GM12878 (cell line): ENCODE data around the gene MGA. TPM values are rescaled to one million over a fixed set of nuclear protein-coding genes. Genes with fewer than 3 reads are reported as not detected.

Source experiments
- ATAC-seq: fragments of 200-7000 bp; cut with Tn5 transposase; 3 replicates; pipeline ENCODE4 v1.9.1; 2020; ENCODE audit warnings: mild to moderate bottlenecking, moderate library complexity
- BruUV-seq: library from RNA; stranded (reverse); fragments of 400-500 nt; replicated peaks from 2 replicates; lab custom pipeline; 2021; lab: Mats Ljungman, UMichigan
- CTCF ChIA-PET: fragments of 300-600 bp; sonication (Branson Sonifier 250); formaldehyde crosslinking; extraction: SDS; loops from one replicate; lab custom pipeline; 2021; ENCODE audit warnings: inconsistent platforms; lab: Yijun Ruan, JAX
- POLR2A ChIA-PET: fragments of 350-600 bp; formaldehyde crosslinking; extraction: SDS; loops from one replicate; lab custom pipeline; 2021; ENCODE audit warnings: inconsistent platforms; lab: Charles Lee
- RAD21 ChIA-PET: fragments of 300-600 bp; sonication (Branson Sonifier 250); formaldehyde crosslinking; loops from one replicate; lab custom pipeline; 2023; ENCODE audit warnings: antibody characterized with exemption; ENCODE audit not compliant: unreplicated experiment; lab: Charles Lee
- SMC1A ChIA-PET: fragments of 300-600 bp; sonication (Branson Sonifier 250); formaldehyde crosslinking; loops from one replicate; lab custom pipeline; 2023; ENCODE audit not compliant: unreplicated experiment, uncharacterized antibody; lab: Charles Lee
- DNase-seq: peaks from one replicate; pipeline ENCODE4 v3.0.0-alpha.2; 2011; ENCODE audit warnings: low read depth, low spot score
- FAIRE-seq: peaks from 3 replicates; lab custom pipeline; 2011; peaks lifted over from hg19 to GRCh38; lab: Jason Lieb, UNC
- H2AFZ ChIP-seq: 2 replicates; pipeline ENCODE4 v1.6.0; 2011; ENCODE audit warnings: low read depth, low read length, control low read depth; ENCODE audit not compliant: control insufficient read depth
- H3K27ac ChIP-seq: 2 replicates; pipeline ENCODE4 v1.5.1; 2011; ENCODE audit warnings: control low read depth; ENCODE audit not compliant: control insufficient read depth, insufficient read depth
- H3K27me3 ChIP-seq, 2 experiments: replicated peaks in 1 of 2; 2 replicates each; pipeline versions ENCODE4 v1.6.0 to v1.6.1; 2011; ENCODE audit warnings: low read length in 1 of 2; ENCODE audit not compliant: control insufficient read depth in 2 of 2, insufficient read depth in 2 of 2
- H3K36me3 ChIP-seq, 2 experiments: 2 replicates each; pipeline ENCODE4 v1.5.1; 2011; ENCODE audit warnings: low read length in 1 of 2; ENCODE audit not compliant: control insufficient read depth in 2 of 2, insufficient read depth in 2 of 2
- H3K4me1 ChIP-seq: 2 replicates; pipeline ENCODE4 v1.6.1; 2011; ENCODE audit warnings: mild to moderate bottlenecking, low read length, moderate library complexity, mixed read lengths; ENCODE audit not compliant: control insufficient read depth, insufficient read depth
- H3K4me2 ChIP-seq: 2 replicates; pipeline ENCODE4 v1.6.0; 2011; ENCODE audit warnings: control low read depth; ENCODE audit not compliant: control insufficient read depth, insufficient read depth
- H3K4me3 ChIP-seq: fragments of 200-600 bp; sonication (generic); 2 replicates; pipeline ENCODE4 v1.5.1; 2016
- H3K79me2 ChIP-seq: 2 replicates; pipeline ENCODE4 v1.6.0; 2011; ENCODE audit warnings: low read length; ENCODE audit not compliant: control insufficient read depth, insufficient read depth
- H3K9ac ChIP-seq: 2 replicates; pipeline ENCODE4 v1.8.0; 2011; ENCODE audit warnings: low read length, control low read depth, mixed read lengths; ENCODE audit not compliant: control insufficient read depth, insufficient read depth
- H3K9me3 ChIP-seq: replicated peaks from 3 replicates; pipeline ENCODE4 v1.5.1; 2011; ENCODE audit warnings: mild to moderate bottlenecking, low read length; ENCODE audit not compliant: control insufficient read depth, insufficient read depth
- H4K20me1 ChIP-seq: 2 replicates; pipeline ENCODE4 v1.6.0; 2011; ENCODE audit not compliant: control insufficient read depth, insufficient read depth
- DPF2 ChIP-seq: fragments of 450-650 bp; IDR thresholded peaks from 2 replicates; pipeline ENCODE4 v1.6.1; 2017; ENCODE audit warnings: mild to moderate bottlenecking
- E4F1 ChIP-seq: fragments of 450-650 bp; IDR thresholded peaks from 2 replicates; pipeline ENCODE4 v1.6.1; 2018; ENCODE audit warnings: borderline replicate concordance, mild to moderate bottlenecking; ENCODE audit not compliant: partially characterized antibody
- HDGF ChIP-seq: fragments of 450-650 bp; IDR thresholded peaks from 2 replicates; pipeline ENCODE4 v1.6.1; 2016; ENCODE audit warnings: antibody characterized with exemption
- KAT2A ChIP-seq: conservative IDR thresholded peaks from 2 replicates; pipeline ENCODE4 v1.6.1; 2011; ENCODE audit warnings: low read depth, low read length; ENCODE audit not compliant: control insufficient read depth
- PML ChIP-seq: IDR thresholded peaks from 2 replicates; pipeline ENCODE4 v1.6.1; 2012; ENCODE audit warnings: low read length, inconsistent platforms
- RBBP5 ChIP-seq: fragments of 200-600 bp; sonication (generic); conservative IDR thresholded peaks from 2 replicates; pipeline ENCODE4 v1.6.1; 2016
- SKIL ChIP-seq: fragments of 450-650 bp; IDR thresholded peaks from 2 replicates; pipeline ENCODE4 v1.6.1; 2017; ENCODE audit warnings: mild to moderate bottlenecking, low read depth, inconsistent platforms; ENCODE audit not compliant: poor library complexity, severe bottlenecking
- TCF12 ChIP-seq: IDR thresholded peaks from 2 replicates; pipeline ENCODE4 v1.6.1; 2011; ENCODE audit warnings: low read depth, mild to moderate bottlenecking, low read length
- YBX1 ChIP-seq: fragments of 450-650 bp; IDR thresholded peaks from 2 replicates; pipeline ENCODE4 v1.6.1; 2016; ENCODE audit warnings: antibody characterized with exemption
- ZNF274 ChIP-seq: IDR thresholded peaks from one replicate; pipeline ENCODE4 v1.8.0; 2011; ENCODE audit not compliant: insufficient read length, insufficient read depth
- ZZZ3 ChIP-seq: IDR thresholded peaks from 2 replicates; pipeline ENCODE4 v1.6.1; 2011; ENCODE audit warnings: low read depth; ENCODE audit not compliant: control insufficient read depth, insufficient read length
- WGBS: methylation state at CpG from one replicate; pipeline ENCODE4 v1.1.6; 2016; ENCODE audit warnings: low lambda C conversion rate; ENCODE audit not compliant: insufficient replicate concordance, insufficient coverage; ENCODE audit errors: missing lambda C conversion rate; 5-methylcytosine and 5-hydroxymethylcytosine counted together
- in situ Hi-C: fragments of 300-500 bp; cut with MboI; formaldehyde crosslinking; loops from 9 replicates; pipeline ENCODE4 v1.14.3; 2018; ENCODE audit warnings: mixed read lengths
- intact Hi-C: fragments of 100-400 bp; cut with micrococcal nuclease; formaldehyde crosslinking; loops from one replicate; pipeline ENCODE4 v1.14.2; 2022; ENCODE audit not compliant: unreplicated experiment
- polyA plus RNA-seq, 11 experiments: library from polyadenylated mRNA; depleted of rRNA in 4 of 11; unstranded in 6 of 11; stranded (reverse) in 5 of 11; fragments of >200 nt; fragmentation: Nextera tagmentation in 4 of 11; fragmentation: Illumina TruSeq in 1 of 11; extraction: Ambion mirVana in 4 of 11; extraction: Trizol in 1 of 11; gene quantifications; 1 replicate in 1 of 11; 2 replicates in 10 of 11; pipeline versions ENCODE4 v1.2.1 to v1.2.3, GENCODE V29; 2011 to 2016; ENCODE audit warnings: inconsistent platforms in 2 of 11, missing spikeins in 2 of 11, low read depth in 1 of 11
- total RNA-seq, 4 experiments: library from RNA; depleted of rRNA in 3 of 4; stranded (reverse); fragments of >200 nt in 3 of 4; fragmentation: Illumina TruSeq in 1 of 4; extraction: Trizol in 1 of 4; gene quantifications; 2 replicates each; pipeline versions ENCODE4 v1.2.1 to v1.2.3, GENCODE V29; 2013 to 2021

MGA gene
- total and polyA plus RNA-seq, 10 of the 15 experiments (the other 5 are each of a cell fraction or from before 2014, with no cell fraction given): 2.6 to 29.6 (median 17.0) TPM

- no peaks in the 10 kb centered on the region for H3K79me2 ChIP-seq
- BruUV-seq: no TSS peak
- RAD21 ChIA-PET: interaction anchor here (3.1 to 12.6 kb wide), 3 partner anchors 35 to 343 kb away, joined by 15 to 305 read pairs (median 20); partner anchors contain the start of gene MAPKBP1
- no peaks in the 10 kb centered on the region for H4K20me1 ChIP-seq
- H3K4me2 ChIP-seq: no peak overlapping the region
- FAIRE-seq: no peak
- H3K36me3 ChIP-seq: peaks cover 0 to 12% of the 10 kb centered on the region in 2 experiments; a peak in 3 of 4 replicates
- no peak overlapping the region for H2AFZ ChIP-seq
- POLR2A ChIA-PET: no interaction called here
- intact Hi-C loops (no loop called here), in situ Hi-C loops (no loop called here)
- H3K4me1 ChIP-seq: no peaks in the 10 kb centered on the region
- no peaks in the 10 kb centered on the region for H3K9me3 ChIP-seq
- no peak for ATAC-seq
- no peaks in the 10 kb centered on the region for H3K27me3 ChIP-seq
- no peak for DNase-seq
- TF ChIP-seq DPF2: no peak
- TF ChIP-seq ZNF274: no peak
- TF ChIP-seq PML: no peak
- TF ChIP-seq TCF12: no peak
- TF ChIP-seq, all 136 proteins: peak for 0
- CTCF ChIA-PET: interaction anchor here (0.6 to 6.3 kb wide), 3 partner anchors 10 to 343 kb away, joined by 3 to 365 read pairs (median 18); partner anchors contain the start of gene MAPKBP1
- WGBS: 50% methylated on average over 2 of the region's 2 CpGs
- SMC1A ChIA-PET: interaction anchor here (0.7 to 8.3 kb wide), 3 partner anchors 34 to 343 kb away, joined by 3 to 268 read pairs (median 4); partner anchors contain the start of gene MAPKBP1
- Histone ChIP-seq H3K9ac (no peak overlapping the region), H3K27ac (no peak overlapping the region), H3K4me3 (no peak overlapping the region)
Observed at GRCh38 chr15:41809121-41809520, 148.9 kb downstream of the MGA start.

- no peaks in the 10 kb centered on the region for H4K20me1 ChIP-seq
- BruUV-seq: no TSS peak
- intact Hi-C loops: loop anchor here (5.0 to 10.0 kb wide), 3 partner anchors 115 to 342 kb away; no protein-coding TSS in a partner anchor
- WGBS: 58% methylated on average over 12 of the region's 12 CpGs
- ChIA-PET SMC1A (interaction anchor here (0.5 to 8.3 kb wide), 10 partner anchors 15 to 685 kb away, joined by 3 to 268 read pairs (median 6); partner anchors contain the start of genes MAPKBP1 and MGA), POLR2A (interaction anchor here (1.6 to 2.6 kb wide), 2 partner anchors 13 to 36 kb away, joined by 7 to 28 read pairs; partner anchors contain the start of gene MAPKBP1), RAD21 (interaction anchor here (0.7 to 12.6 kb wide), 7 partner anchors 36 to 347 kb away, joined by 3 to 305 read pairs (median 10); partner anchors contain the start of gene MAPKBP1), CTCF (interaction anchor here (0.6 to 6.3 kb wide), 11 partner anchors 8 to 344 kb away, joined by 3 to 365 read pairs (median 11); partner anchors contain the start of gene MAPKBP1)
- no peaks in the 10 kb centered on the region for H3K27me3 ChIP-seq
- H3K27ac ChIP-seq: no peak overlapping the region
- no peak overlapping the region for H3K4me3 ChIP-seq
- DNase-seq: no peak
- H3K4me1 ChIP-seq: no peaks in the 10 kb centered on the region
- no peak overlapping the region for H2AFZ ChIP-seq
- no peak for ATAC-seq
- no peaks in the 10 kb centered on the region for H3K9me3 ChIP-seq
- in situ Hi-C loops: loop anchor here (5.0 kb wide), 1 partner anchor 37 kb away; the partner anchor contains the start of gene MAPKBP1
- FAIRE-seq: no peak
- H3K9ac ChIP-seq: no peak overlapping the region
- no peak overlapping the region for H3K4me2 ChIP-seq
- no peaks in the 10 kb centered on the region for H3K79me2 ChIP-seq
- peaks cover 0 to 9% of the 10 kb centered on the region in 2 experiments; a peak in 3 of 4 replicates for H3K36me3 ChIP-seq
- no peak for TF ChIP-seq KAT2A
- no peak for TF ChIP-seq HDGF
- TF ChIP-seq RBBP5: no peak
- TF ChIP-seq SKIL: no peak
- no peak for TF ChIP-seq E4F1
- TF ChIP-seq YBX1: no peak
- TF ChIP-seq ZZZ3: no peak
Observed at GRCh38 chr15:41809526-41810220, 149.5 kb downstream of the MGA start.
